GM19023 (cell line): ENCODE data around the gene ABCC8.
A peak's percentile ranks its signal among the peaks of the same experiment; 100 is the strongest.

Experiments used
- ATAC-seq: cut with Tn5 transposase; IDR thresholded peaks from one replicate; pipeline ENCODE4 v1.9.1; 2021; ENCODE audit warnings: mild to moderate bottlenecking, moderate library complexity; ENCODE audit not compliant: unreplicated experiment

ABCC8 gene

DNA sequence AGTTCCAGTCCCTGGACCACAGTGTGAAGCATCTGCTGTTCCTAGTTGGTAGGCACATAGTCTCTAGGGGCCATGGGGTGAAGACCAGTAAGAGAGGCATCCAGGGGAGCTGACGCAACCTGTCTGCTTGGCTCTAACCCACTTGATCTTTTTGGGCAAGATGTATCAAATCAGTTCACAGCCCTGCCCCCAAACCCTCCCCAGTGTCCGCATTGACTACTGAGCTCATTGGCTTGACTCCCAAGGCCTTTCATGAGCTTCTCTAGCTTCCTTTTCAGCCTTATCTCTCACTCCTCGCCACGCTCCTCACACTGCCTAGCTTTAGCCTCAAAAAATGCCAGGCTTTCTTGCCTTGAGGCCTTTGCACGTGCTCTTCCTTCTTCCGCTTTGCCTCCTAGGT lies 29.7 kb upstream of the ABCC8 start:
- no peak for ATAC-seq

DNA sequence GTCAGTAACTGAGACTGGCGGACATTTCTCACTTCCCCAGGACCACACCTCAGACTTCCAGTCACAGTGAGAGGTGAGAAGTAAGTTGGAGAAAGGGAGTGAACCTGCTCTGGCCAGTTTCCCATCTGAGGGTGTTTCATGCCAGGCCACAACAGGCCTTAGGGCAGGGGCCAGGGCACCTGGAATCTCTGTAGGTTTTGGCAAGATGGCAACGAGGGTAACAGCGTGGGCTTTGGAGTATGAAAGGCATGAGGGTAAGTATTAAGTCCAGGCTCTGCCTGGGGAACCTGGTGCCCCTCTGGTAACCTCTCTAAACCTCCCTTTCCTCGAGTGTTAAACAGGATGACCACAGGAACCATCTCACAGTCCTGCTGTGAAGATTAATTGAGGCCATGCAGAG lies 28.5 kb upstream of the ABCC8 start:
- no peak for ATAC-seq

DNA sequence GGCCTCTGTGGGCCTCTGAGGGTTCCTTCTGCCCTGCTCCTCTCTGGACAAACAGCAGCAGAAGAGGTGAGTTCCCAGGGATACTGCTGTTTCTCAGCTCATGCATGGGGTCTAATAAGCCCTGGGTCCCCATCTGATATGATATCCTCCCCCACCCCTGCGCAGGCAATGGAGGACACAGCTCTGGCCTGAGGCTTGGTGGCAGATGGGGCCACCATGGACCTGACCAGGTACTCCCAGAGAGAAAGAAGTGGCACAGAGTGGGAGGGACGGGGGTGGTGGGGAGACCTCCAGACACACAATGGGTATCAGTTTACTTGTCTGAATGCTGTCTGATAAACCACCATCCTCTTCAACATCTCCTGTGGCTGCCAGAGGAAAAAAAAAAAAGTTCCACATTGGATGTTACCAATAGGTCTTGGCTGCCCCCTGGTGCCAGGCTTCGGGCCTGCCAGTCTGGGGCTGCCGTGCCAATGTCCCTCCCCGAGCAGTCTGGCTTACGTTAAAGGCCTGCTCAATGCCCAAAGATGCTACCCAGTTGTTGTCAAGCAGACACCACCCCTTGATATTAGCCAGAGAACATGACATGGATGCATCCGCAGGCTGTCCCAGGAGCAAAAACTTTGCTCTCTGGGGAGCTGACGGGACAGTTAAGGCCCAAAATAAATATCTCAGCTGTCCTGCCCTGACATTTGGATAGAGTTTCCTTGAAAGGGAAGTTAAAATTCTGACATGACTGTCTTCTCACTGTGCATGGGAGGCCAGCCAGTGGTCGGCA lies 27.9 kb upstream of the ABCC8 start:
- ATAC-seq: peak; percentile 49

DNA sequence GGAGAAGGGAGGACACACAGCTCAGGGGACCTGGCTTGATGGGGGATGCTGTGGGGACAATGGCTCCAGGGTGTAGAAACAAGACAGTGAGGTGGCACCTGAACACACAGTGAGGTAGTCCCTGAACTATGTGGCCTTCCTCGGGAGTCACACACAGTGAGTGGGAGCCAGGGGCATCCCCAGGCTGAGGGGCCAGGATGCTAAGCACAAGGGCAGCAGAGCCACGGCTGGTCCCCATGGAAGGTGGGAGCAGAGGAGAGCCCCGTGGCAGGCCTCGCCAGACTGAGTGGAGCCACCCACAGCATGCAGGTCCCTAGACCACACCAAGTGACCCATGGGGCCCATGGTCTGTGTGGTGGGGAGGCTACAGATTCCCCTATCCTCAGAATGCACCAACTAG lies 26.0 kb upstream of the ABCC8 start:
- no peak for ATAC-seq

DNA sequence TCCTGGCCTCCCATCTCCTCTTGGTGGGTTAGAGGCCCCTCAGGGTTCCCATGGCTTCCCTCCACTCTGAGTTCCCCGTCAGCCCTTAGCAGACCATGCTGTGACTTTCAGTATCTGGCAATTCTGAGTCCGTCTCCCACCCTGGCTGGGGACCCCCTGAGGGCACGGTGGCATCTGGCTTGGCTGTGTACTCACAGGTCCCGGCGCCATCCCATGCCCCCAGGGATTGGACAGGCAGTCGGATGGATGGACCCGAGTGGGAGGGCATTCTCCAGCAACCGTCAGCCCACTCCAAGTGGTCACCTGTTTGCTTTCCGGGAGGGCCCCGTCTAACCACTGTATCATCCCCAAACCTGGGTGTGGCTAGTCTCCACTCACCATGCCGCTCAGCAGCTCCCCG lies 24.0 kb upstream of the ABCC8 start:
- ATAC-seq: no peak

DNA sequence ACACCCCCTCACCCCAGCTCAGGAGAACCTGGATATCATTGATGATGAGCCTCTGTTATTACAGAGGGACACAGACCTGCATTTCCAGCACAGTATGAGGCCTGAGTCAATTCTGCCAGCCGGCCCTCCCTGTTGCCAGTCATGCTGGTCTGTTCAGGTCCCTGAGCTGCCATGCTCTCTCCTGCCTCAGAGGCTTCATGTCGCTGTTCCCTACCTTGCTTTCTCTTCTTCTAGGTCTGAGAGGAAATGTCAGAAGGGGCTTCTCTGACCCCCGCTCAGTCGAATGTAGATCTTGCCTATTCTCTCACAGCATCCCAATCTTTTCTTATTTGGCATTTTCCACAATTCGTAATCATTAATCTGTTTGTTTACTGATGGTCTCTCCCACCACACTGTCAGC lies 21.8 kb upstream of the ABCC8 start:
- no peak for ATAC-seq

DNA sequence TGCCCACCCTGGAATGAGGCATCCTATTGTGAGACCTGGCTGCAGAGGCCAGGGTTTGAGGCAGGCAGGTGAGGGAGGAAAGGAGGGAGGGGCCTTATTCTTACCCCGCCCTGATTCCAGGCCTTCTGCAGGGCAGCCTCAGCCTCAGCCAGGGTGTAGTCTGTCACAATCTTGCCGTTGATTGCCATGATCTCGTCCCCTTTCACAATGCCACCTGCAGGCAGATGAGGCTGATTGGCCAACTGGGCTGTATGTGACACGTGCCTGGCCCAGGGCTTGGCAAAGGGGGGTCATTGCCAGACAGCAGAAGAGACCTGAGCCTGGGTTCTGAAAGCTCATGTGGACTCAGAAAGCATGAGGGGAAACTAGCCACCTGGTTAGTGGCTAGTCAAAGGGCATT lies 21.4 kb upstream of the ABCC8 start:
- ATAC-seq: no peak

DNA sequence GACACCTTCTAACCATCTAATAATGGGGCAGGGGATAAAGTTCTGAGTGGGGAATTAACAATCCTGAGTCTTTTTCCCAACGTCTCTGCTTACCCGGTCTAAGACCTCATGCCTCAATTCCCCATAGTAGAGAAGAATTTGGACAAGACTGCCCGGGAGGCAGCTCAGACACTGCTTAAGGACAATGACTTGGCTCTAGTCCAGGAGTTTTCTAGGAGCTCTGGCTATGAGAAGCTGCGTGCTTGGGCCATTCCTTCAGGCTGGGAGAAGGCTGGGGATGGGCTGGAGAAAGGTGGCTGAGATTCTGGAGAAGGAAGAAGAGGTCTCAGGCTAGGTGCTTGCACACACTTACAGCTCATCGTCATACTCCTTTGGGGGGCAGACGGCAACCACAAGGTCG lies 19.8 kb upstream of the ABCC8 start:
- ATAC-seq: no peak

DNA sequence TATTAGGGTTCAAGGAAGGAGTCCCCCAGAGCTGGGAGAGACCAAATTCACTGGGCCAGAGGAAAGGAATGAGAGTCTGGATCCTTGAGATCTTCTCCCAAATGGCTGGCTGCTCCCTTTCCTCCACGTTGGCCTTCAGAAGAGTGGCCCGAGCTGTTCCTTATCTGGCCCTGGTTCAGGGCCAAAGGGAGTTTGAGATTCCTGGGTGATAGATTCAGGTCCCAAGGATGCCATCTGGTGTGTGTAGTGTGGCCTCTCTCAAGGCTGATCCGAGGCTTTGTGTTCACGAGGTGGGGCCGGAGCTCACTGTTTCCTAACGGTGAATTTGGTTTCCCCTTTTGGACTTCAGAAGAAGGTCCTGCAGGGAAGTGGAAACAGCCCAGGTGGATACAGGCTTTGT lies 17.4 kb upstream of the ABCC8 start:
- ATAC-seq: no peak

DNA sequence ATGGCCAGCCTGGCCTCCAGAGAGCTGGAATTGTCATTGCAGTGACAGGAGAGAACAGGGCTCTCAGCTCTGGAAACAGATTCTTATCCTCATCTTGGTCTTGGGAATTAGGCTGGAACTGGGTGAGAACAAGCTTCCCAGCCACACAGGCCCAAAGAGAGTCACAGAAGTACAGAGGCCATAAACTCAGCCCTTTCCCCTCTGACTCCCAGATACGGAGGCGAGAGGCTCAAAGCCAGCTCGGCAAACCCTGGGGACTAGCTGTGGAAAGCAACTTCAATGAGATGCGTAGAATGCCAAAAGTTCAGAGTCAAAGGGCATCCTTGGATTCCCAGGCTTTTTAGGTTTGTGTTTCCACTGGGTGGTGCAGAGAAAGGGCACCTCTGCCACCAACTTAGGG lies 14.3 kb upstream of the ABCC8 start:
- ATAC-seq: no peak

DNA sequence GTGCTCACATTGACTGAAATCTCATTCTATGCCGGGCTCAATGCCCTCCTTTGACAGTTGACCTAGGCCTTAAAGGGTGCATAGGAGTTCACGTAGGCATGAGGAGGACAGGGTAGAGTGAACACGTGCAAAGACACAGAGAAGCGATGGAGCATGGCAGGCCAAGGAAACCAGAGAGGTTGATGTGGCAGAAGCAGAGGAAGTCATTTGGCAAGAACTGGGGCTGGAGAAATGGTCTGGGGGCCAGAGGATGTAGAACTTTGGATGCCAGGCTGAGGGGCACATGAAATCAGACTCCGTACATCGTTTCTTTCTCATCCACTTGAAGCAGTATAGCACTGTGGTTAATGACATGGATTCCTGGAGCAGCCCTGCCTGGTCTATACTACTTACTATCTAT lies 13.6 kb upstream of the ABCC8 start:
- no peak for ATAC-seq

DNA sequence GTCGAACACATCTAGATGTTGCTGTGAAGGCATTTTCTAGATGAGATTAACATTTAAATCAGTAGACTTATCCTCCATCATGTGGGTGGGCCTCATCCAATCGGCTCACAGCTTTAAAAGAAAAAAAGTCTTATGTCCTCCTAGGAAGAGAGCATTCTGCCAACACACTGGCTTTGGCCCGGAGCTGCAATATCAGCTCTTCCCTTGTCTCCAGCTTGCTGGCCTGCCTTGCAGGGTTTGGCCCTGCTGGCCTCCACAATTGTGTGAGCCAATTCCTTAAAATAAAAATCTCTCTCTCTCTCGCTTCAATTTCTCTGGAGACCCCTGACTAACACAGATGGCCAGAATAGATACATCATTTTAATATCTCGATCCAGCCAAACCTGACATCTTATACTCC lies 13.1 kb upstream of the ABCC8 start:
- ATAC-seq: no peak

DNA sequence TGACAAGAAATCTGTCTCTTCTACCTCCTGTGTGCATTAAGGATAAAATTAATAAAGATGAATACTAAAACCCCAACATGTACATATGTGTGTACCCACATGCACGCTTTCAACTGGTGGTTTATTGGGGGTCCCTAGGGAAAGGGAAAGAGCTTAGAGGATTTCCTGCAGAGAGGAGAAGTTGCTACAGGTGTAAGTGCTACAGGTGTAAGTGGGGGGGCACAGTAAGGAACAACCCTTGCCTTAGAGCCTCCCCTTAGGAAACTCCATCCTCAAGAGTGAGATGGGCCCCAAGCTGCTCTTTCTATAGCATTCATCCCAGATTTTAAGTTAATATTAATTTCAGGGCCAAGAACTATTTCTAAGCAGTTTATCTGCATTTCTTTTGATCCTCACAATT lies 11.9 kb upstream of the ABCC8 start:
- no peak for ATAC-seq

DNA sequence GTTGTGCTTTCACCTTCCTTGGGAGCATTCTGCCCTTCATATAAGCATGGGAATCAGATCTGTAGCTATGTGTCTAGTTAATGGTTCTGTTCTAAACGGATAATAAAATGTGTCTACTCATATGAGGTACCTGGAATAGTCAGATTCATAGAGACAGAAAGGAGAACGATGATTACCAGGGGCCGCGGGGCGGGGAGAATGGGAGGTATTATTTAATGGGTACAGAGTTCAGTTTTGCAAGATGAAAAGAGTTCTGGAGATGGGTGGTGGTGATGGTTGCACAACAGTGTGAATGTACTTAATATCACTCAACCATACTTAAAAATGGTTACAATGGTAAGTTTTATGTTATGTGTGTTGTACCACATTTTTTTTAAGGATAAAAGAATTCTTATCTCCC lies 10.0 kb upstream of the ABCC8 start:
- ATAC-seq: no peak

DNA sequence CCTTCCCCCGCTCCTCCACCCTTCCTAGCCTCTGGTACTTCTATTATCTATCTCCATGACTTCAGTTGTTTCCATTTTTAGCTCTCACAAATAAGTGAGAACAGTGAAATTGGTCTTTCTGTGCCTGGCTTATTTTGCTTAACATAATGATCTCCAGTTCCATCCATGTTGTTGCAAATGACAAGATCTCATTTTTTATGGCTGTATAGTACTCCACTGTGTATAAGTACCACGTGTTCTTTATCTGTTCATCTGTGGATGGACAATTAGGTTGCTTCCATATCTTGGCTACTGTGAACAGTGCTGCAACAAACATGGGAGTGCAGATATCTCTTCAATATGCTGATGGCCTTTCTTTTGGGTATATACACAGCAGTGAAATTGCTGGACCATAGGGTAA lies 6.9 kb upstream of the ABCC8 start:
- no peak for ATAC-seq

DNA sequence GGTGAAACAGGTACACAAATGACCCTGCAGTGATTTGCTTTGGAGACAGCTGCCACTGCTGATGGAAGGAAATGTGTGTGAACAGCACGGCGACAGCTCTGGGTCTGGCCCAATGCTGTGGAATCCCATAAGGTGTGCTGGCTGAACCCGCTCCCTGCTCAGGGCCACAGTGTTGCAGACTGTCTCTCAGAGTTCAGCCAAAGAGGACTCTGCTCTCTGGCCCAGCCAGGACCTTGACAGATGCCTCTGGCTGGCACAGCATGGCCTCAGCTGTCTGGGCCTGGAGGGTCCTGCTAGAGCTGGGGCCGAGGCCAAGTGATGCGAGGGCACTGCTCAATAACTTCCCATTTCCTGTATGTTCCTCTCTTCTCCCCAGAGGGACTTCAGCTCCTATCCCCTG lies 5.3 kb upstream of the ABCC8 start:
- no peak for ATAC-seq

DNA sequence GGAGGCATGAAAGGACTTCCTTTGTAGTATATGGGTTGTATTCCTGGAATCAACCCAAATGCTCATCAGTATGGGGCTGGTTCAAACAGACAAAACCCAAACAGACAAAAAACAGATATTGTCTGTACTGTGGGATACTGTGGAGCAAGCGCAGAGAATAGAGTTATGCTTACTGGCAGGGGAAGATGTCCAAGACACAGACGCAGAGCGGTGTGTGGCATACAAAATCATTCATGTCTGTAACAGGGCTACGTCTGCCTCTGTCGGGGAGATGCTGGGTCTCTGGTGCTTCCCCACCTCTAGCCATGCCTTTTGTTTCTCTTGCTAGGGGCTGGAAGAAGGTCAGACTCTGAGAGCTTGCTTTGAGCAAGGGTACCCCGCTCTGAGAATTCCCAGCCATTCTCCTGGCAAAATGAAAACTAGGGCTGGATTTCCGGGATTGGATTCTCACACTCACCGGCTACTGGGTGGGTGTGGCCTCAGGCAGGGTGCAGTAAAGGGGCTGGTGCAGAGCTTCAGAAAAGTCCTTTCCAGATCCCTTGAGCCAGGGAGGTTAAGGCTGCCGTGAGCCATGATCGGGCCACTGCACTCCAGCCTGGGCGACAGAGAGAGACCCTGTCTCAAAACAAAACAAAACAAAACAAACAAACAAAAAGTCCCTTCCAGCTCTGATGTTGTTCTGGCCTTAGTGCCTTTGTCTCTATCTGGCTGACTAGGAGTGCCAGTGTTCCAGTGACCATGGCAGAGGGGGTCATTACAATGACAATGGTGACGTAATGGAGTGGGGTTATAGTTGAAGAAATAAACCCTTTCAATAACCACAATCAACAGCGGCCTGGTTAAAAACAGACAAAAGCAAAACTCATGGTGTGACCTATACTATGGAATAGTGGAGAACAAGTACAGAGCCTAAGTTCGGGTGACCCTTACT lies 2.9 kb upstream of the ABCC8 start:
- no peak for ATAC-seq

DNA sequence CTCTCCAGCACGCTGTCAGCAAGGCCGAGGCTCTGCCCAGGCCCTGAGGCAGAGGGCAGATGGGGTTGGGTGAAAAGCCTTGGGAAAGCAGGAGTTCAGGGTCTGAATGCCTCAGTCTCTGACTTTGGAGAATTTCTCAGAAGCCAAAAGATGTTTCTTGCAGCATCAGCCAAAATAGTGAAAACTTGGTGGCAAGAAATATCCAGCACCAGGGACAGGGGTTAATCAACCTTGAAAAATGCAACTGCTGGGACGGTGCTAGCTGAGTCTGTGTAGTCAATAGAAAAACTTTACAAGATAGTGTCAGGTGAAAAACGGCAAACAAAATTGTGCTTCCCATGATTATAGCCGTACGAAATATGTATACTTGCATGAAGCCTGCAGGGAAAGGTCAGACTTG lies 1.4 kb upstream of the ABCC8 start:
- no peak for ATAC-seq

DNA sequence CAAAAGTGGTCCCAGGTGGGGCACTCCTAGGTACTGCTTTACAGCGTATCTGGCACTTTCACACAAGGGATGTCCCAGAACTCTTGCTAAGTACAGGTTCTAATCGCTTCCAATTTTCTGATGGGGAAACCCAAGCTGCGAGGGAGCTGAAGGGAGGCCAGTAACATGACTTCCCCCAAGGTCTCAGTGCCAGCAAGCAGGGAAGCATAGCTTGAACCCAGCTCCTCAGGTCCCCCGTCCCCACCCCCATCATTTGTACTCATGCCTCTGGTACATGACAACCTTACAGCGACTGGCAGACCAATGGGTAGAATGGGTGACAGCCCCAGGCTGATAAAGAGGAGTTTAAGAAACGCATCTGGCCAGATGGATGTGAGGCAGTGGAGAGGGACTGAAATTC lies 716 bp upstream of the ABCC8 start:
- ATAC-seq: no peak

DNA sequence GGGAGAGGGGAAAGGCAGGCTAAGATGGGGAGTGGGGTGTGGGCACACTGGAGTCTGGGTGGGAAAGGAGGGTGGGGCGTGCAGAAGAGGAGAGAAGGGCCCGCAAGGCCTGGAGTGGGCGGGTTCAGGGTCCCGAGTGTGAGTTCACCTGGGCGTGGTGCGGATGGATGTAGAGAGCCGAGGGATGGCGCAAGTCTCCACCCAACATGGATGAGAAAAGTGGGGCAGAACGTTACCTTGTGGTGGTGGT lies 364 bp upstream of the ABCC8 start:
- no peak for ATAC-seq

DNA sequence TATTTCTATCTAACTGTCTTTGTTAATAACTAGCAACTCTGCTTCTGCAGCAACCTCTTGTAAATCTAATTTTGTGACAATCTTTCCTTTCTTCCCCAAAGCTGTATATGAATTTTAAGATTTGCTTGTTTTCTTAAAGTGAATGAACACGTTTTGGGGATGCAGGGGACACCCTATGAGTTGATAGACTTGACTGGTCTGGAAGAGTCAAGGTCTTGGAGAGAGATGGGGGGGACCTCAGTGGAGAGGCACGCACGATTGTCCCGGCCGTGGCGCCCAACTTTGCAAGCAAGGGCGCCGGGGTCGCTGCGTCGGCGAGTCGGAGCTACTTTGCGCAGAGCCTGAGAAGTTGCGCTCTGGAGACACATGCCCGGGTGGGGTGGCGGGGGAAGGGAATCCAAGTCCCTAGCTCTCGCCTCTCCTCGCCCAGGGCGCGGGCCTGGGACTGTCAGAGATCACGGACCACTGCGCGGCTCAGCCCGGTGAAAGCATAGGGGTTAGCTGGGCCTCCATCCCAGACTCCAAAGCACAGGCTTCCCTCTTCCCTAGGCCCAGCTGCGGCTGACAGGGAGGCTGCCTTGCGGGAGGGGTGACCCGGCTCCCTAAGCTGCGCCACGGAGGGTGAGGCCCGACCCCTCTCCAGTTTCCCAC lies 854 bp downstream of the ABCC8 start:
- ATAC-seq: no peak

DNA sequence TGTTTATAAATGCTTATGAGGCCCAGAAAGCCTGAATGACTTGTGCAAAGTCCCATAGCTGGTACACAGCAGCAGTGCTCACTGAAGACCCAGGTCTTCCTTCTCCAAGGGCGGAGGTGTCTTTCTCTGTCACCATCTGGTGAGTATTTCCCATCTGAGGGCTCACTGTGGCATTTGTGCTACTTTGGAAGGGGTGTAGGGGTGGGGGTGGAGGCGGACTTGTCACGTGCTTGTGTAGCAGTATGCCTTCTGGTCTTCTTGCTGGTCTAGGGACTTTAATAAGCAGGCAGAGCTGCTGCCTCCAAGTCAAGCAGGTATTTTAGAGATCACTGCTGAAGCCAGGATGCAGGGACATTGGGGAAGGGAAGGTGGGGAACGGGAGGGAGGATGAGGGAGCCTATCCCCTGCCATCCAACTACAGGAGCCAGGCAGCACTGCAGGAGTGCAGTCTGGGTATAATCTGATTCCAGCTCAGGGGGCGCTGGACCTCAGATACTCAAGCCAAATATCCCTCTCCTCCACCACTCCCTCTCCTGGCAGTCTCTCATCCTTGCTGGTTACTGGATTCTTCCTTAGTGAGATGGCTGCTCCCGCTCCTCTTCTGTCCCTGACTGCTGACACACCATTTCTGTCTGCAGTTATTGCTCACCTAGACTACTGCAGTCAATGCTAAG lies 3.4 kb downstream of the ABCC8 start:
- ATAC-seq: no peak
